ENCODE data around the gene CCDC92B. TPM values are rescaled to one million over a fixed set of nuclear protein-coding genes. Genes with fewer than 3 reads are reported as not detected.

CCDC92B gene
- total and polyA plus RNA-seq, 2 experiments from 2014 or later, result not detected

- peaks cover 13% of the 10 kb centered on the region for H3K4me1 ChIP-seq (ENCODE audit: insufficient read depth)
- H3F3A ChIP-seq (ENCODE audit: insufficient read depth), result no peaks in the 10 kb centered on the region
- in situ Hi-C loops (cut with MboI), result no loop called here
- H3K27ac ChIP-seq, result no peak overlapping the region
- H2AFZ ChIP-seq, result no peak overlapping the region
- H3K79me2 ChIP-seq (ENCODE audit: insufficient read depth), result peaks cover 69% of the 10 kb centered on the region
- H3K9me3 ChIP-seq (ENCODE audit: low read depth), result no peaks in the 10 kb centered on the region
- no peak for DNase-seq
- 77 to 81% methylated on average over 17 to 21 of the region's 21 CpGs for WGBS, 2 experiments (ENCODE audit: low coverage in 1 of 2, low lambda C conversion rate in 2 of 2, missing lambda C conversion rate in 2 of 2)
- no peaks in the 10 kb centered on the region for H4K20me1 ChIP-seq (ENCODE audit: insufficient read depth)
- TF ChIP-seq EZH2phosphoT487 (IDR thresholded peaks at IDR 0.05; ENCODE audit: insufficient read depth, low read depth) (no peak), EZH2 (IDR thresholded peaks at IDR 0.05; ENCODE audit: insufficient read depth, poor library complexity, severe bottlenecking) (no peak)
- H3K9ac ChIP-seq, result no peak overlapping the region
- H3K27me3 ChIP-seq (replicated peaks; ENCODE audit: insufficient read depth), result no peaks in the 10 kb centered on the region
- H3K4me3 ChIP-seq, result no peak overlapping the region
- no peak overlapping the region for H3K4me2 ChIP-seq (ENCODE audit: unreplicated experiment)
- no peaks in the 10 kb centered on the region for H3K36me3 ChIP-seq (ENCODE audit: low read depth)
- no peaks in the 10 kb centered on the region for H3K9me2 ChIP-seq (ENCODE audit: insufficient read depth)
These were observed 42.4 kb downstream of the CCDC92B start for GRCh38 chr17:2706911-2707510.

GRCh38 chr17:2705888-2706795, 43.3 kb downstream of the CCDC92B start:
- Histone ChIP-seq H3K4me1 (ENCODE audit: insufficient read depth) (peaks cover 13% of the 10 kb centered on the region), H3K4me2 (ENCODE audit: unreplicated experiment) (no peak overlapping the region), H3K27me3 (replicated peaks; ENCODE audit: insufficient read depth) (no peaks in the 10 kb centered on the region), H3K9me2 (ENCODE audit: insufficient read depth) (no peaks in the 10 kb centered on the region), H3K79me2 (ENCODE audit: insufficient read depth) (peaks cover 68% of the 10 kb centered on the region), H3K4me3 (no peak overlapping the region), H3K27ac (no peak overlapping the region), H4K20me1 (ENCODE audit: insufficient read depth) (no peaks in the 10 kb centered on the region), H3K9ac (no peak overlapping the region), H2AFZ (no peak overlapping the region), H3K36me3 (ENCODE audit: low read depth) (no peaks in the 10 kb centered on the region), H3F3A (ENCODE audit: insufficient read depth) (no peaks in the 10 kb centered on the region), H3K9me3 (ENCODE audit: low read depth) (no peaks in the 10 kb centered on the region)
- DNase-seq, result no peak
- no peak for TF ChIP-seq EZH2 (IDR thresholded peaks at IDR 0.05; ENCODE audit: insufficient read depth, poor library complexity, severe bottlenecking)
- no peak for TF ChIP-seq EZH2phosphoT487 (IDR thresholded peaks at IDR 0.05; ENCODE audit: insufficient read depth, low read depth)
- in situ Hi-C loops (cut with MboI), result no loop called here
- 92 to 94% methylated on average over 21 to 25 of the region's 25 CpGs for WGBS, 2 experiments (ENCODE audit: low coverage in 1 of 2, low lambda C conversion rate in 2 of 2, missing lambda C conversion rate in 2 of 2)

- no peaks in the 10 kb centered on the region for H3K9me3 ChIP-seq (ENCODE audit: low read depth)
- DNase-seq, result peak; percentile 32
- H3K9ac ChIP-seq, result no peak overlapping the region
- no peaks in the 10 kb centered on the region for H4K20me1 ChIP-seq (ENCODE audit: insufficient read depth)
- no peak for TF ChIP-seq EZH2phosphoT487 (IDR thresholded peaks at IDR 0.05; ENCODE audit: insufficient read depth, low read depth)
- TF ChIP-seq EZH2 (IDR thresholded peaks at IDR 0.05; ENCODE audit: insufficient read depth, poor library complexity, severe bottlenecking), result no peak
- no peak overlapping the region for H3K27ac ChIP-seq
- H3K79me2 ChIP-seq (ENCODE audit: insufficient read depth), result peaks cover 59% of the 10 kb centered on the region
- no peaks in the 10 kb centered on the region for H3K36me3 ChIP-seq (ENCODE audit: low read depth)
- no peak overlapping the region for H3K4me2 ChIP-seq (ENCODE audit: unreplicated experiment)
- no peaks in the 10 kb centered on the region for H3F3A ChIP-seq (ENCODE audit: insufficient read depth)
- peaks cover 11% of the 10 kb centered on the region for H3K4me1 ChIP-seq (ENCODE audit: insufficient read depth)
- no peaks in the 10 kb centered on the region for H3K9me2 ChIP-seq (ENCODE audit: insufficient read depth)
- WGBS, 2 experiments (ENCODE audit: low coverage in 1 of 2, low lambda C conversion rate in 2 of 2, missing lambda C conversion rate in 2 of 2), result 92 to 93% methylated on average over 7 of the region's 7 CpGs
- no peaks in the 10 kb centered on the region for H3K27me3 ChIP-seq (replicated peaks; ENCODE audit: insufficient read depth)
- H2AFZ ChIP-seq, result no peak overlapping the region
- in situ Hi-C loops (cut with MboI), result no loop called here
- no peak overlapping the region for H3K4me3 ChIP-seq
These were observed 44.2 kb downstream of the CCDC92B start for GRCh38 chr17:2705263-2705662.

GRCh38 chr17:2704890-2705248, 44.6 kb downstream of the CCDC92B start:
- no peak for TF ChIP-seq EZH2phosphoT487 (IDR thresholded peaks at IDR 0.05; ENCODE audit: insufficient read depth, low read depth)
- TF ChIP-seq EZH2 (IDR thresholded peaks at IDR 0.05; ENCODE audit: insufficient read depth, poor library complexity, severe bottlenecking), result no peak

More at GRCh38 chr17:2704890-2705248, 44.6 kb downstream of the CCDC92B start:
- no peak for DNase-seq
- 49 to 55% methylated on average over 4 of the region's 4 CpGs for WGBS, 2 experiments (ENCODE audit: low coverage in 1 of 2, low lambda C conversion rate in 2 of 2, missing lambda C conversion rate in 2 of 2)
- Histone ChIP-seq H3K27ac (no peak overlapping the region), H3K4me2 (ENCODE audit: unreplicated experiment) (no peak overlapping the region), H3K79me2 (ENCODE audit: insufficient read depth) (peaks cover 55% of the 10 kb centered on the region), H2AFZ (no peak overlapping the region), H3K9me3 (ENCODE audit: low read depth) (no peaks in the 10 kb centered on the region), H3K4me3 (no peak overlapping the region), H3F3A (ENCODE audit: insufficient read depth) (no peaks in the 10 kb centered on the region), H4K20me1 (ENCODE audit: insufficient read depth) (no peaks in the 10 kb centered on the region), H3K4me1 (ENCODE audit: insufficient read depth) (peaks cover 7% of the 10 kb centered on the region; the same call in 1 of the 2 replicates), H3K9ac (no peak overlapping the region), H3K9me2 (ENCODE audit: insufficient read depth) (no peaks in the 10 kb centered on the region), H3K27me3 (replicated peaks; ENCODE audit: insufficient read depth) (no peaks in the 10 kb centered on the region), H3K36me3 (ENCODE audit: low read depth) (no peaks in the 10 kb centered on the region)
- in situ Hi-C loops (cut with MboI), result no loop called here
